Astrocyte of the cerebellum (primary cell): ENCODE data around the gene ZBTB20.

Experiments used
- DNase-seq: peaks from one replicate; pipeline ENCODE4 v3.0.0-alpha.2; 2011; ENCODE audit warnings: low read depth
- H3K4me3 ChIP-seq: 2 replicates; pipeline ENCODE4 v1.5.1; 2011; ENCODE audit warnings: mild to moderate bottlenecking, low read depth, low read length, moderate library complexity
- in situ Hi-C: cut with HindIII; loops from 2 replicates; pipeline ENCODE4 v1.10.0; 2017; ENCODE audit warnings: low sequenced_read_pairs
- TF ChIP-seq, protein P1 (sequence below): IDR thresholded peaks from 2 replicates; pipeline ENCODE4 v1.5.1; 2012; ENCODE audit warnings: low read length, low read depth, moderate library complexity, mild to moderate bottlenecking; ENCODE audit errors: missing control alignments

ZBTB20 gene

DNA sequence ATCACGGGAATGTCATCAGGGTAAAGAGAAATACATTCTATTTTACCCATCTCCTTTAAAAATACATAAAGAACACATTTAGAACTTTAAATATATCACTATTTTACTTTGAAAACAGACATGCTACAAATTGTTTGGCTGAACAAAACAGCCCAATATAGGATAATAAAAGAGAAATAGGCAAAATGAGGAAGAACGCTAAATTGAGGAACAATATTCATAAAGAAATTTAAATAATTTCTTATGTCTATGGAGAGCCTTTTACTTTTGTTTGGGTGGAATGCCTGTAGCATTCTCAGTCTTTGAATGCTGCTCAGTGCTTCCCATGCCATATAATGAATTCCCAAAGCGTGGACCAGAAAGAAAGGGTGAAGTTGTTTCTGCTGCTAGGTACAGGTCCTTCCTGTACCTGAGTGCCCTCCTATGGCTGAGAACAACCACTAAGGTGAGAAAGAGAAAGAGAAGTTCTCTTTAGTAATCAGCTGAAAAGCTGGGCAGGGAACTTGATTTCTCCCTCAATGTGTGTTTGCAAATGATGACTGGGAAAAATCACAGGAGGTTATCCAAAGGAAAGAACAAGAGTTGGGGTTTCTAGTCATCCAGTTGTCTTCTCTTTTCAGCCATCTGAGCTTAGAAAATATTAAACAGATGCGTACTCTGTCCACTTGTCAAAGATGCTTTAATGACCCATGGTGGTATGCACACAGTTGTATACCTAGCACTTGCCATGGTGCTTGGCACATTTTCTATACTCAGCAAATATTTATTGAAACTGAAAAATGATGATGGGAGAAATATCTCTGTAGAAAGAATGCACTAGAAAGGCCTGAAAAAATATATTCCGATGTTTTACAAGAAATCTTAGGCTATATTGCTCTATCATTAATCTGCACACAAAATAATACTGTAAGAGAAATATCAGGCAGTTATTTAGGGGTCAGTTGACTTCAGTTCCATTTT lies 448.7 kb downstream of the ZBTB20 start:
- H3K4me3 ChIP-seq, result no peak overlapping the region
- in situ Hi-C loops, result no loop called here
- DNase-seq, result no peak
- TF ChIP-seq, protein P1, sequence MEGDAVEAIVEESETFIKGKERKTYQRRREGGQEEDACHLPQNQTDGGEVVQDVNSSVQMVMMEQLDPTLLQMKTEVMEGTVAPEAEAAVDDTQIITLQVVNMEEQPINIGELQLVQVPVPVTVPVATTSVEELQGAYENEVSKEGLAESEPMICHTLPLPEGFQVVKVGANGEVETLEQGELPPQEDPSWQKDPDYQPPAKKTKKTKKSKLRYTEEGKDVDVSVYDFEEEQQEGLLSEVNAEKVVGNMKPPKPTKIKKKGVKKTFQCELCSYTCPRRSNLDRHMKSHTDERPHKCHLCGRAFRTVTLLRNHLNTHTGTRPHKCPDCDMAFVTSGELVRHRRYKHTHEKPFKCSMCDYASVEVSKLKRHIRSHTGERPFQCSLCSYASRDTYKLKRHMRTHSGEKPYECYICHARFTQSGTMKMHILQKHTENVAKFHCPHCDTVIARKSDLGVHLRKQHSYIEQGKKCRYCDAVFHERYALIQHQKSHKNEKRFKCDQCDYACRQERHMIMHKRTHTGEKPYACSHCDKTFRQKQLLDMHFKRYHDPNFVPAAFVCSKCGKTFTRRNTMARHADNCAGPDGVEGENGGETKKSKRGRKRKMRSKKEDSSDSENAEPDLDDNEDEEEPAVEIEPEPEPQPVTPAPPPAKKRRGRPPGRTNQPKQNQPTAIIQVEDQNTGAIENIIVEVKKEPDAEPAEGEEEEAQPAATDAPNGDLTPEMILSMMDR, result no peak

DNA sequence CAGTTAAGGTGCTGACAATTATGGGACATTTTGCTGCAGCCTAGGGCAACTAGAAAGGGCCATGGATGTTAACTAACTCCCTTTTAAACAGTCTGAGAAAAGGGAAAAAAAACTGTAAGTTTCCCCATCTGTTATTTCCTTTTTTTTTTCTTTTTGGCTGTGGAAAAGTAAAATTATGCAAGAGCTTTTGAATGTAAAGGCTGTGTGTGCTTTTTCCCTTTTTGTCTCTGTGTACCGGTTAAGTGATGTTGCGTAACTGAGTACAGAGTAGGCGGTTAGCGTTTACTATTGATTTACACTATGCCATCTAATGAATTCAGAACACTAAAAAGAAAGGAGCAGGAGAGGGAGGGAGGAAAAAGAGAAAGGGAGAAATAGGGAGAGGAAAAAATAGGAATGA lies 449.7 kb downstream of the ZBTB20 start:
- in situ Hi-C loops, result no loop called here
- TF ChIP-seq, protein P1, result no peak
- H3K4me3 ChIP-seq, result no peak overlapping the region
- no peak for DNase-seq

DNA sequence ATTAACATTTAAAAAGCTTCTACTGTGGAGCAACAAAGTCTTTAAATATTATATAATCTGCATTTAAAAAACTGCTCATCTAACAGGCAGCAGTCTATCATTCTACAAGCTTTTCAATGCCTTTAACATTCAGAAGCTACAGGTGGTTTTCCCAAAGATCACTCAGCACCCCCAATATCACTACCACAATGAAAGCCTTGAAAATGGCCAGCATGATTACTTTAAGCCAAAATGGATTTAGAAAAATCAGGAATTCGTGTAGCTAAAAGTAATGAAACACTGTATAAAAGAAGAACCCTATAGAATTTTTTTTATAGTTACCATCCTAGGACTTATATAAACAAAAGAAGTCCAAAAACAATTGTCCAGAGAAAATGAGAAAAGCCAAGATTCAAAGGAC lies 452.8 kb downstream of the ZBTB20 start:
- TF ChIP-seq, protein P1, result no peak
- in situ Hi-C loops, result no loop called here
- DNase-seq, result no peak
- no peak overlapping the region for H3K4me3 ChIP-seq

DNA sequence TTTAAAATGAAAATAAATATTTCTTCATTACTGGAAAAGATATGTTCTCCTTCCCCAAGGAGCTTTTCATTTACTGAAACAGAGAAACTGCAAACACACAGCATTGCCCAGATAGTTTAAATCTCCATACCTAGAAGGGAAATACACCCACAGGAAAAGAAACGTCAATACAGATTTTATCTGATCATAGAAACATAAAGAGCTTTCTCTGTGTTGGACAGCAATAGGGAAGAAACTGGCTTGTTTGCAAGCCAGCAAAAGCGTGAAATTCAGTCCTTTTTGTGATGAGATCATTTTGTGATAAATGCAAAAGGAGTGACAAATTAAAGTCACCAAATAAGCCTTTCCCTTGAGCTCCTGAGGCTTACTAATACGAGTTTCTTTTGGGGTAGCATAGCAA lies 455.2 kb downstream of the ZBTB20 start:
- DNase-seq, result no peak
- H3K4me3 ChIP-seq, result no peak overlapping the region
- in situ Hi-C loops, result no loop called here
- TF ChIP-seq, protein P1, result no peak

DNA sequence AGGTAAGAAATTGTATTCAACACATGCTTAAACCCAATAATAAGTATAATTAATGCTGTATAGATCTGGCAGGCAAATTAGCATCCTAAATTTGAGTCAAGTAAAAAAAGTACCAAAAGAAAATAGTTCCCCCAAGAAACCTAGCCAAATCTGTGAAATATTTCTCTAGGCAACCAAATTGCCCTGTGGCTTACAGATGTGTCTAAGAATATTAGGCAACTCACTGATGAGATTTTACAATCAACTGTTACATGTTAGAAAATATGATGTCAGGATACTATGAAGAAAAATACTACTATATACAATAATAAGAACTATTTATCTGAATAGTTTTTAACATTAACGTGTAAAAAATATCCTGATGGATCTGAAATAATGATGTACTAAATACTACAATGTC lies 456.2 kb downstream of the ZBTB20 start:
- TF ChIP-seq, protein P1, result no peak
- no peak overlapping the region for H3K4me3 ChIP-seq
- in situ Hi-C loops, result no loop called here
- no peak for DNase-seq

DNA sequence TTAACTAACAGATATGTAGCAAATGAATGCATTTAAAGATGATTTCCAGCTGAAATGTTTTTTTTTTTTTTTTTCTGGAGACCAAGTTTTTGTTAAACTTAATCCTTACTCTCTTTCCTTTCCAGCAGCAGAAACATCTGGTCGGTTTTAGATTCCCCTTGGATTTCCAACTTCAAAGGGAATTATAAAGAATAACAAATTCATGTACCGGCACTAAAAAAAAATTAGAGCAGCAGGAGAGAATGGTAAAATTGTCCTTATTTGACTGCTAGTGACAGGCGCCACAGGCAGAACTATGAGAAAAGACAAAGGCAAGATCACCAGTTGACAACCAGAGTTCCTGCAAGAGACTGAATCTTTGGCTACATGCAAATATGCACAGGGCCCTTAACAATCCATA lies 459.9 kb downstream of the ZBTB20 start:
- DNase-seq, result no peak
- in situ Hi-C loops, result no loop called here
- TF ChIP-seq, protein P1, result no peak
- no peak overlapping the region for H3K4me3 ChIP-seq
